Measurements from ENCODE around the gene HADHA.
A peak's percentile ranks its signal among the peaks of the same experiment; 100 is the strongest.

HADHA gene

DNA sequence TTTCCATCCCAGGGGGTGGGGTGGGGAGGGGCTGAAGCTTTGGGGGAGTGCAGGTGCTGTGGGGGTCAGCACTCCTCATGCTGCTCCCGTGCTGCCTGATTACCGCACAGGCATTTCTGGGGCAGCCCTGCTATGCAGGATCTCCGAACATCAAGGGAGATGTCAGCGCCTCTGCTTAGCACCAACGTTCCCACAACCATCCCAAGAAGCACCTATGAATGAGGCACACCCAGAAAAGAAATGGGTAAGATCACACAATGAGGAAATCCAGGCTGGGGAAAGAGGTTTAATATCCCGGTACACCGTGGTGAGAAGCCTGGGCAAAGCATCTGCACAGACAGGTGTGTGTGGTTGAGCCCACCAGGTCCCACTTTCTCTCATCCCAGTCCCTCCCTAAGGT lies 54.1 kb downstream of the HADHA start:
- DNase-seq = no peak

DNA sequence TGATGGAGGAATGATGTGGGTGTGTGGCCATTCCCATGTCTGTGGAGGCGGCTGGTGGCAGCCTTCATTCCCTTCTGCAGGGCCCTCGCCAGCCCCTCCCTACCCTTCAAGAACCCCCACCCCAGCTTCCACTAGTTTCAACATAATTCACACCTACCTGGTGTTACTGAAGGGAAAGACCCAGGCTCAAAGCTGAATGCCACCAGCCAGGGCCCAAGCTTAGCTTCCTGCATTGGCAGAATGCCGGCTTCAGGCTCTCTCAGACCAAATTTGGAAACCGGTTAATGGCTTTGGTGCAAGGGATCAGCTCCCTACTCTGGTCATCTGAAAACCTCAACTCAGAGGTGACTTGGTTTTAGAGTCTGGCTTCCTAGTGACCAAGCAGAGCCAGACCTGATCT lies 54.7 kb downstream of the HADHA start:
- DNase-seq = no peak

- DNase-seq = no peak
These were observed 55.3 kb downstream of the HADHA start for GRCh38 chr2:26189123-26189522.

DNA sequence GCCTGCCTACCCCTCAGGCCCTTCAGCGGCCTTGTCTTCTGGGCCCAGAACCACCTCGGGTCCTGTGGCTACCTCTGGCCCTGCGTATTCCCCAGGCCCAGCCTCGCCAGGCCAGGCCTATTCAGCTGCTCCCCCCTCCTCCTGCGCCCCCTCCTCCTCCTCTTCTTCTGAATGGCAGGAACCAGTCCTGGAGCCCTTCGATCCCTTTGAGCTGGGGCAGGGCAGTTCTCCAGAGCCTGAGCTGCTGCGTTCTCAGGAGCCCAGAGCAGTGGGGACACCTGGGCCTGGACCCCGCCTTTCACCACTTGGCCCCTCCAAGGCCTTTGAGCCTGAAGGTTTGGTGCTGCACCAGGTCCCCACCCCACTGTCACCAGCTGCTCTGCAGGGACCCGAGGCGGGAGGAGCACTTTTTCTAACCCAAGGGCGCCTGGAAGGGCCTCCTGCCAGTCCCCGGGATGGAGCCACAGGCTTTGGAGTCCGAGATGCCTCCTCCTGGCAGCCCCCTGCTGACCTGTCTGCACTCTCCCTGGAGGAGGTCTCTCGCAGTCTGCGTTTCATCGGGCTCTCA lies 56.8 kb downstream of the HADHA start:
- DNase-seq = no peak

GRCh38 chr2:26187114-26187513 lies 57.3 kb downstream of the HADHA start:
- DNase-seq = no peak

DNA sequence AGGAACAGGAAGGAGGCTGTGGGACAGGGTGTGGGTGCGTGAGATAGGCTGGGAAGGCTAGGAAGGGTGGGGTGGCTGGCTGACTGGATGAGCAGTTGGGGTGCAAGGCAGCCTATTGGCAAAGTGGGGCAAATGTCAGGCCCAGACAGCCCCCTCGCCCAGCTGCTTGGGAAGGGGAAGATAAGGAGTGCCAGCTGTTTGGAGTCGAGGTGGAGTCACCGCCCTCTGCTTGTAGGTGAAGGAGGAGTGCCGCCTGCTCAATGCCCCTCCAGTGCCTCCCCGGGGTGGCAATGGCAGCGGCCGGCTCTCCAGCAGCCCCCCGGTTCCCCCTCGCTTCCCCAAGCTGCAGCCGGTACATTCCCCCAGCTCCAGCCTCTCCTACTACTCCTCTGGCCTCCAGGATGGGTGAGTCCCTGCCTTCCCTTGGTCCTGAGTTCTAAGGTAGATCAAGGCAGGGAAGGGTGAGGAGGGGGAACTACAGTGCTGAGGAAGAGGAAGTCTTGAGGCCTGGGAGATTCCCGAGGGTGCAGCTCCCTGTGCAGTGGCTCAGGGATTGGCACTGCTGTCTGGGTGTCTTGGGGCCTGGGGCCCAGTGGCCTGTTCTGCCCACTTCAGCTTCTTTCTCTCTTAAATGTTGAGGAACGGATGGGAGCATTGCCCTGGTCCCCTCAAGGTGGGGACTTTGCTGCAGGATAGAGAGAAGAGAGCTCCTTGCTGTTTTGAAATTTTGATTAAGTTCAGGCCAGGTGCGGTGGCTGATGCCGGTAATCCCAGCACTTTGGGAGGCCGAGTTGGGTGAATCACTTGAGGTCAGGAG lies 58.3 kb downstream of the HADHA start:
- DNase-seq = no peak

DNA sequence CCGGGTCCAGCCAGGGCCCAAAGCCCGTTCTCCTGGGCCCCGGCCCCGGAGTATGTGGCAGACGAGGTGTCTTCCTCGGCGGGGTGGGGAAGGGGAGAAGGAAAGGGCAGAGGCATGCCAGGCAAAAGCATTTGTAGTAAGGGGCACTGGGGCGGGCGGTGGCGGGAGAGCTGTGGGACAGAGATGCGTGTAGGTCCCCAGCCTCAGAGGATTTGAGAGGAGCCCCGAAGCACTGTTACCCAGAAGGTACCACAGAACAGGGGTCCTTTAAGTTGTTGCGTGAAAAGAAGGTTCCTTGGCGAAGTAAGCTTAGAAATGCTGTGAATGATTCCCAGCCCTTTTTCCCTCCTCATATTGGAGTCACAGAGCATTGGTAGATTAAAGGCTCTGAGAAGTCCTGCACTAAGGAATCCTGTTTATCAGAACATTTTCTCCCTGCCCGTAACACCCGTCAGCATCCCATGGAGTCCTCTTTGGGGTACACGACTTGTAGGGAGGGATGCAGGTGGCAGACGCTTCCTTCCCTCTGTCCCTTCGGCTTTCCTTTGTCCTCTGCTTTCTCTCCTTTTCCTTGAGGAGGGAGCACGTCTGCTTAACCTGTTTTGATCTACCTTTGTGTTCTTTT lies 59.0 kb downstream of the HADHA start:
- no peak for DNase-seq

DNA sequence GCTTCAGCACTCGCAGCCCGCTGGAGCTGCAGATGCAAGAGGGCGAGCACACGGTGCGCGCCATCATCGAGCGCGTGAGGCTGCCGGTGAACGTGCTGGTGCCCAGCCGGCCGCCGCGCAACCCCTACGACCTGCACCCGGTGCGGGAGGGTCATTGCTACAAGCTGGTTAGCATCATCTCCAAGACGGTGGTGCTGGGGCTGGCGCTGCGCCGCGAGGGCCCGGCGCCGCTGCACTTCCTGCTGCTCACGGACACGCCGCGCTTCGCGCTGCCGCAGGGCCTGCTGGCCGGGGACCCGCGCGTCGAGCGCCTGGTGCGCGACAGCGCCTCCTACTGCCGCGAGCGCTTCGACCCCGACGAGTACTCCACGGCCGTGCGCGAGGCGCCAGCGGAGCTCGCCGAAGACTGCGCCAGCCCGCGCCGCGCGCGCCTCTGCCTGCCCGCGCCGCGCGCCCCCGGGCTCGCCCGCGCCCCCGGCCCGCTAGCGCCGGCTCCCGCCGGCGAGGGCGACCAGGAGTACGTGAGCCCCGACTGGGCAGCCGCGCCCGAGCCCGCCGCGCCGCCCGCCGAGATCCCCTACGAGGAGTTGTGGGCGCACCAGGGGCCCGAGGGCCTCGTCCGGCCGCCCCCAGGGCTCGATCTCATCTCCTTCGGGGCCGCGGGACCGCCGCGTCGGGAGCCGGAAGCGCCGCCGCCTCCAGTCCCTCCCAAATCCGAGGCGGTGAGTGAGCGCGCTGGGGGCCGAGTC lies 59.7 kb downstream of the HADHA start:
- DNase-seq = peak; percentile 91

GRCh38 chr2:26184121-26184520 lies 60.3 kb downstream of the HADHA start:
- no peak for DNase-seq

DNA sequence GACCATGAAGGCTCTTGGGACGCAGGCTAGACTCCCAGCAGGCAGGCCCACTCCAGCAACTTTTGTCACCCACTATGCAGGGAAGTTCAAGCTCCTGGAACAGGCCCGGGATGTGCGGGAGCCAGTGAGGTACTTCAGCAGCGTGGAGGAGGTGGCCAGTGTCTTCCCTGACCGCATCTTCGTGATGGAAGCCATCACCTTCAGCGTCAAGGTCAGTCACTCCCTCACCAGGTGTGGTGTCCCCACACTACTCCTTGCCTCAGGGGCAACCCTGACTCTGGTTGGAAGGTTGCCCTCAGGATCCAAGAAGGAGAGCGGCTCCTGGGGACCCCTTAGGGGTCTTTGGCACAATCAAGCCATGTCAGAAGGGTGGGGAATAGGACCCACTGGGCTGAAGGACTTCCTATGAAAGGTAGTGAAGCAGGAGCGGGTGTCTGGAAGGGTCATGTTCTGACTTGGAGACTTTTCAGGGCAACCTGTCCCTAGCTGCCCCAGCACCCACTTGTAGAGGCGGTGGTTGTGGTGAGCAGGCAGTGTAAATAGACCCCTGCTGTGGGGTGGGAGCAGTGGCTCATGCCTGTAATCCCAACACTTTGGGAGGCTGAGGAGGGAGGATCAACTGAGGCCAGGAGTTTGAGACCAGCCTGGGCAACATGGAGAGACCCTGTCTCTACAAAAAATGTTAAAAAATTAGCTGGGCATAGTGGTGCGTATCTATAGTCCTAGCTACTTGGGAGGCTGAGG lies 61.4 kb downstream of the HADHA start:
- no peak for DNase-seq

- DNase-seq = no peak
These were observed 62.0 kb downstream of the HADHA start for GRCh38 chr2:26182441-26182840.

DNA sequence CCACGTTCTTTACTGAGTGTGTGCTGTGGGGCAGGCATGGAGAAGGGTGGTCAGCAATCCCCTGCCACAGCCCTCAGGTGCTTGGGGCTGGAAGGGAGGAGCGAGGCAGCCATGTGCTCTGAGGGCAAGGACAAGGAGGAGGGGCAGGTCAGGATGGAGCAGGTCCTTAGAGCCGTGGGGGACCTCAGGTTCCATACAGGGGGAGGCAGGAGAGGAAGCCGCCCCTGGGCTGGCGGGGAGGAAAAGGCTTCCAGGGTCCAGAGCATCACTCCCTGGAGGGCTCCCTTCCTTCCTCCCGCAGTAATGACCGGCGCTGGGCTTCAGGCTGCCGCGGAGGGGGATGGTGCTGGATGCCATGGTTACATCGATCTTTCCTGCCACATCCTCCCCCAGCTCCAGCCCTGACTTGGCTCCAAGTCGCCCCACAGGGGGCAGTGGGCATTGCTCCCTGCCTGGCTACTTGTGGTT lies 65.0 kb downstream of the HADHA start:
- DNase-seq = no peak

DNA sequence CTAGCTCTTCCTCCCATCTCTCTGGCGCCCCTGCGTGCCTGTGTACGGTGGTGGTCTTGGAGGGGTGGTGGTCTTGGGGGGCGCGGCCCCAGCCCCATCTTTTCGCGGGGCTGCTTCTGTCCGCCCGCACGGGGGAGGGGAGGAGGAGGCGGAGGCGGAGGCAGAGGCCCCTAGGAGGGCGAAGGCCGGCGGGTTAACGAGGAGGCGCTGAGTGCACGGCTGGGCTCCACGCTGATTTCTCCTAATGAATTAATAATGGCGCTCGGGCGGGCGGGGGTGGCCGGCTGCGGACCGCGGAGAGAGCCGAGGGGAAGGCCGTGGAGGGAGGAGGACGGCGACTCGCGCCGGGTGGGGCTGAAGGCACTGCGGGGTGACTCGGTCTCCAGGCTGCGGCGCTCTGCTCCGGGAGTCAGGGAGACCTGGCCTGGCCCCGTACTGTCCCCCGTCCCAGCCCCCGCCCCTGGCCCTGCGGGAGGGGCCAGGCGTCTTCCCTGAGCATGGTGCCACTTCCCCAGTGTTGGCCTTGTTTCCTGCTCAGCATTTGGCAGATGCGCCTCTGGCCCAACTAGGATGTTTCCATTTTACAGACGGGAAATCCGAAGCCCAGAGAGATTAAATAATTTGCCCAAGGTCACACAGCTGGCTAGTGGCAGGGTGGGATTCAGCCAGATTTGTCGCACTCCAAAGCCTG lies 65.5 kb downstream of the HADHA start:
- DNase-seq = peak; percentile 63

- DNase-seq = no peak
These were observed 66.2 kb downstream of the HADHA start for GRCh38 chr2:26178246-26178645.

GRCh38 chr2:26177122-26177521 lies 67.3 kb downstream of the HADHA start:
- no peak for DNase-seq

- no peak for DNase-seq
These were observed 68.2 kb downstream of the HADHA start for GRCh38 chr2:26176279-26176615.

DNA sequence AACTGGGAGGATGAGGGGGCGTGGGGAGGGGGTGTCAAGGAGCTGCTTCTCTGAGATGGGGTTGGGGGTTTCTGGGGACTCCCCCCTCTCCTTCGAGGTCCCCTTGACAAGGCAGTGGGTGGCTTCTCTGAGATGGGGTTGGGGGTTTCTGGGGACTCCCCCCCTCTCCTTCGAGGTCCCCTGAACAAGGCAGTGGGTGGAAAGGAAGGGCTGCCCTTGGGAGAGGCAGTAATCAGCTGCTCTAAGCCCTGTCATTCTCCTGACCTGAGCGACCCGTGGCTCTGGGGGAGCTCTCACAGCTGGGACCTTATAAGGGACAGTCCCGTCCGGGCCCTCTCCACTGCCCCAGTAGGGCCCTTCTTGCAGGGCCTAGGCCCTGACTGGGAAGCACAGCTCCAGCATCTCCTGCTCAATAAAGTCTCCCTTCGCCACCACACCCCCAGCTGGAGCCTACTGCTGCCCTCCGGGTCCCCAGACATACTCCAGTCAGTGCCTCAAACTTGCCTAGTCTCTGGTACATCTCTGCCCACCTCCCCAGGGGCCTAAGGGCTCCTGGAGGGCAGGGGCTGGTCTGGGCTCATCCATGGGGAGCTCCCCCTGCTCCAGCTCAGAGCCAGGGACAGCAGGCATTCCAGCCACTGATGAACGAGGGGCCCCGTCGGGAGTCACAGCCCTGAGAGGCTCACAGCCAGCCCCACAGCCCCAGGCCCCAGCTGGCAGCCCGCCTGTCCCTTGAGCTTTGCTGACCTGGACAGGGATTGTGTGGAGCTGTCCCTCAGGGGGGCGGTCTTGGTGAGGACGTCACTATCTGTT lies 68.8 kb downstream of the HADHA start:
- DNase-seq = no peak

- DNase-seq = no peak
These were observed 69.6 kb downstream of the HADHA start for GRCh38 chr2:26174691-26175465.

DNA sequence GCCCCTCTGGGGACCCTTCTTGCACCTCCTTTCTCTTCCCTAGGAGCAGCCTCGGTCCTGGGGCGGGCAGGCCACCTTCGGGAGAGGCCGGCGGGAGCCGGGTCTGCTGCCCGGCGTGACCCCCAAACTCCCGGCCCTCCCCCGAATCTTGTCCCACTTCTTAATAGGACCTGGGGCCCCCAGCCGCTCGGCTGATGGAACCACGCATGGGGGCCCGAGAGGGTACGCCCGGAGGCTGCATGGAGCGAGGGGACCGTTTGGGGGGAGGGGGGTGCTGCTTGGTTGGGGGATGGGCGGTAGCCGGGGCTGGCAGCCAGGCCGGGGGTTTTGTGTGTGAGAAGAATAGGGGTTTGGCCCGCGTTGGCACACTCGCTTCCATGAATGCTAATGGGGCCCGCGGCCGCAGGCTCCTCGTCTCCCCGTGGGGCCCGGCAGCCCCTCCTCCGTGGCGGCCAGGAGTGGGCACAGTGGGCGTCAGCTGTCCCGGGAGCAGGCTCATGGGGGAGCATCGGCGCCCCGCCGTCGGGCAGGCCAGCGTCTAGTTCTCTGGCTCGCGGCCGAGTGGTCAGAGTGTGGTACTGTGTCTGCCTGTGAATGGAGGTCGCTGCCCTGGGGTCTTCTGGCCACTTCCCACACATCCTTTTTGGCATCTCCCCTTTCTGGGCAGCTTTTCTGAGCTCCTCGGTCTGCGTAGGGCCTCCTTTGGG lies 70.5 kb downstream of the HADHA start:
- DNase-seq = no peak
